ENCODE measurements around the gene ZFP90.
A peak's percentile ranks its signal among the peaks of the same experiment; 100 is the strongest.

ZFP90 gene

GRCh38 chr16:68592466-68593337 lies 53.6 kb downstream of the ZFP90 start:
- peak; percentile 47 for DNase-seq

- no peak for DNase-seq
These were observed 57.2 kb downstream of the ZFP90 start for GRCh38 chr16:68596266-68596665.

- DNase-seq: no peak
These were observed 60.5 kb downstream of the ZFP90 start for GRCh38 chr16:68599586-68599985.

GRCh38 chr16:68605746-68606145 lies 66.7 kb downstream of the ZFP90 start:
- no peak for DNase-seq

GRCh38 chr16:68607443-68607842 lies 68.4 kb downstream of the ZFP90 start:
- DNase-seq: no peak

GRCh38 chr16:68608330-68608729 lies 69.2 kb downstream of the ZFP90 start:
- no peak for DNase-seq

GRCh38 chr16:68612996-68613395 lies 73.9 kb downstream of the ZFP90 start:
- no peak for DNase-seq

- DNase-seq: no peak
These were observed 78.6 kb downstream of the ZFP90 start for GRCh38 chr16:68617734-68618133.

All from CD4-positive, alpha-beta T cell treated with Interleukin-10 for 1 hour (primary cell).